Activated CD4-positive, alpha-beta T cell treated with anti-CD3 and anti-CD28 coated beads, Interleukin-2, amount 10 ng/mL, durations not matched to agents 7 days and 5 days (primary cell): ENCODE data around the gene PHYHD1. TPM values are rescaled to one million over a fixed set of nuclear protein-coding genes. Genes with fewer than 3 reads are reported as not detected.
"Not testable (repeated sequence)": the region's sequence is repeated elsewhere in the genome, so short reads cannot be mapped to it uniquely, and the experiment has no call there.

Experiments
- CTCF ChIA-PET: fragments of 350-600 bp; sonication (Branson Sonifier 250); formaldehyde crosslinking; loops from one replicate; lab custom pipeline; 2021; ENCODE audit warnings: antibody characterized with exemption; lab: Charles Lee
- POLR2A ChIA-PET: fragments of 350-600 bp; sonication (Branson Sonifier 250); formaldehyde crosslinking; loops from one replicate; lab custom pipeline; 2021; ENCODE audit warnings: antibody characterized with exemption; lab: Charles Lee
- DNase-seq: peaks from one replicate; pipeline ENCODE4 v3.0.0-alpha.2; 2020
- H3K27ac Mint-ChIP-seq: one replicate; pipeline ENCODE4 v1.8.0; 2021; ENCODE audit warnings: mild to moderate bottlenecking, moderate library complexity, mixed read lengths
- H3K27me3 Mint-ChIP-seq: one replicate; pipeline ENCODE4 v1.8.0; 2021; ENCODE audit warnings: mixed read lengths
- H3K36me3 Mint-ChIP-seq: one replicate; pipeline ENCODE4 v1.8.0; 2021; ENCODE audit warnings: low read depth, mixed read lengths
- H3K4me1 Mint-ChIP-seq: one replicate; pipeline ENCODE4 v1.8.0; 2021; ENCODE audit warnings: mixed read lengths
- H3K4me3 Mint-ChIP-seq: one replicate; pipeline ENCODE4 v1.8.0; 2021; ENCODE audit warnings: mild to moderate bottlenecking, moderate library complexity, mixed read lengths
- H3K9me3 Mint-ChIP-seq: one replicate; pipeline ENCODE4 v1.8.0; 2021; ENCODE audit warnings: mixed read lengths
- total RNA-seq, 2 experiments: library from RNA; stranded (reverse); gene quantifications; one replicate each; pipeline ENCODE4 v1.2.3, GENCODE V29; 2021

PHYHD1 gene
- total RNA-seq, 2 experiments from 2014 or later = 1.2 to 2.2 TPM

GRCh38 chr9:128947527-128948301 is 26.9 kb downstream of the PHYHD1 start, which contains the start of the genes DOLK and NUP188:
TSS of gene DOLK (minus strand) at chr9:128947603. CDS start at chr9:128947303, 300 bp downstream.
TSS of gene NUP188 (plus strand) at chr9:128947699. CDS start at chr9:128947720, 21 bp downstream.
- Mint-ChIP-seq H3K27me3 (no peaks in the 10 kb centered on the region), H3K9me3 (no peaks in the 10 kb centered on the region), H3K27ac (peak within 1 kb of the TSS; percentile 96), H3K36me3 (peaks cover 12% of the 10 kb centered on the region), H3K4me3 (peak within 1 kb of the TSS; percentile 95), H3K4me1 (peaks cover 29% of the 10 kb centered on the region)
- DNase-seq = peak; percentile 98
- ChIA-PET CTCF (interaction anchor here (0.6 to 1.0 kb wide), 4 partner anchors 17 to 842 kb away, joined by 3 read pairs; partner anchors contain the start of gene ENDOG), POLR2A (no interaction called here)

GRCh38 chr9:128961403-128961802 is 40.6 kb downstream of the PHYHD1 start:
- H3K9me3 Mint-ChIP-seq, H3K4me1 Mint-ChIP-seq, DNase-seq, H3K27me3 Mint-ChIP-seq, POLR2A ChIA-PET, H3K4me3 Mint-ChIP-seq, H3K27ac Mint-ChIP-seq: not testable (repeated sequence)
- CTCF ChIA-PET = interaction anchor here (0.6 kb wide), 1 partner anchor 21 kb away, joined by 6 read pairs; no protein-coding TSS in a partner anchor
- peaks cover 31% of the 10 kb centered on the region for H3K36me3 Mint-ChIP-seq

- no peak for DNase-seq
- Mint-ChIP-seq H3K27me3 (no peaks in the 10 kb centered on the region), H3K4me3 (no peak overlapping the region), H3K4me1 (no peaks in the 10 kb centered on the region), H3K9me3 (no peaks in the 10 kb centered on the region), H3K27ac (no peak overlapping the region), H3K36me3 (peaks cover 48% of the 10 kb centered on the region)
- POLR2A ChIA-PET = no interaction called here
- CTCF ChIA-PET = no interaction called here
These were observed 48.7 kb downstream of the PHYHD1 start for GRCh38 chr9:128969491-128969890.

- DNase-seq = no peak
- ChIA-PET CTCF (interaction anchor here (1.1 to 1.5 kb wide), 2 partner anchors 15 to 17 kb away, joined by 3 read pairs; no protein-coding TSS in a partner anchor), POLR2A (no interaction called here)
- no peak overlapping the region for H3K27ac Mint-ChIP-seq
- peaks cover 55% of the 10 kb centered on the region for H3K36me3 Mint-ChIP-seq
- no peaks in the 10 kb centered on the region for H3K9me3 Mint-ChIP-seq
- no peak overlapping the region for H3K4me3 Mint-ChIP-seq
- H3K27me3 Mint-ChIP-seq = no peaks in the 10 kb centered on the region
- H3K4me1 Mint-ChIP-seq = no peaks in the 10 kb centered on the region
These were observed 52.2 kb downstream of the PHYHD1 start for GRCh38 chr9:128972956-128973355.

- ChIA-PET CTCF (no interaction called here), POLR2A (no interaction called here)
- H3K36me3 Mint-ChIP-seq = peaks cover 62% of the 10 kb centered on the region
- DNase-seq = no peak
- H3K9me3 Mint-ChIP-seq = no peaks in the 10 kb centered on the region
- H3K4me3 Mint-ChIP-seq = no peak overlapping the region
- H3K4me1 Mint-ChIP-seq = no peaks in the 10 kb centered on the region
- no peaks in the 10 kb centered on the region for H3K27me3 Mint-ChIP-seq
- H3K27ac Mint-ChIP-seq = no peak overlapping the region
These were observed 58.3 kb downstream of the PHYHD1 start for GRCh38 chr9:128979111-128979510.

- no peak overlapping the region for H3K4me3 Mint-ChIP-seq
- no peaks in the 10 kb centered on the region for H3K27me3 Mint-ChIP-seq
- H3K9me3 Mint-ChIP-seq = no peaks in the 10 kb centered on the region
- CTCF ChIA-PET = interaction anchor here (1.4 kb wide), 1 partner anchor 9 kb away, joined by 4 read pairs; no protein-coding TSS in a partner anchor
- POLR2A ChIA-PET = no interaction called here
- H3K27ac Mint-ChIP-seq = no peak overlapping the region
- no peak for DNase-seq
- no peaks in the 10 kb centered on the region for H3K4me1 Mint-ChIP-seq
- H3K36me3 Mint-ChIP-seq = peaks cover 72% of the 10 kb centered on the region
These were observed 62.8 kb downstream of the PHYHD1 start for GRCh38 chr9:128983536-128983935.

- Mint-ChIP-seq H3K4me1 (no peaks in the 10 kb centered on the region), H3K36me3 (peaks cover 55% of the 10 kb centered on the region), H3K4me3 (no peak overlapping the region), H3K27me3 (no peaks in the 10 kb centered on the region), H3K27ac (no peak overlapping the region), H3K9me3 (no peaks in the 10 kb centered on the region)
- POLR2A ChIA-PET = no interaction called here
- DNase-seq = no peak
- CTCF ChIA-PET = interaction anchor here (0.5 to 2.8 kb wide), 2 partner anchors 41 to 681 kb away, joined by 4 to 7 read pairs; partner anchors contain the start of gene SH3GLB2
These were observed 65.9 kb downstream of the PHYHD1 start for GRCh38 chr9:128986671-128987070.

GRCh38 chr9:128987805-128988204 is 67.0 kb downstream of the PHYHD1 start:
- POLR2A ChIA-PET = no interaction called here
- no peak overlapping the region for H3K4me3 Mint-ChIP-seq
- H3K27me3 Mint-ChIP-seq = no peaks in the 10 kb centered on the region
- no peaks in the 10 kb centered on the region for H3K9me3 Mint-ChIP-seq
- no peak for DNase-seq
- peaks cover 52% of the 10 kb centered on the region for H3K36me3 Mint-ChIP-seq
- peaks cover 2% of the 10 kb centered on the region for H3K4me1 Mint-ChIP-seq
- no peak overlapping the region for H3K27ac Mint-ChIP-seq
- CTCF ChIA-PET = interaction anchor here (1.0 to 2.8 kb wide), 2 partner anchors 20 to 40 kb away, joined by 3 to 7 read pairs; partner anchors contain the start of gene SH3GLB2

Other genes with a start within 250 kb of the PHYHD1 start
- 100 to 1,000 TPM; 476 to 482 TPM for gene SET, start 231.8 kb upstream of the PHYHD1 start, total RNA-seq
- gene PKN3, start 218.5 kb upstream of the PHYHD1 start, total RNA-seq = 1 to 10 TPM; 8.2 to 9.1 TPM
- 10 to 100 TPM; 86.3 to 91.5 TPM for gene ZDHHC12, start 196.9 kb upstream of the PHYHD1 start, total RNA-seq
- gene ZER1, start 149.1 kb upstream of the PHYHD1 start, total RNA-seq = 10 to 100 TPM; 21.3 TPM
- gene TBC1D13, start 133.7 kb upstream of the PHYHD1 start, total RNA-seq = 10 to 100 TPM; 18.4 to 21.1 TPM
- gene ENDOG, start 102.5 kb upstream of the PHYHD1 start, total RNA-seq = 10 to 100 TPM; 10.2 to 11.3 TPM
- gene SPOUT1, start 91.2 kb upstream of the PHYHD1 start, total RNA-seq = 10 to 100 TPM; 60.5 to 75.0 TPM
- gene KYAT1, start 39.0 kb upstream of the PHYHD1 start, total RNA-seq = 10 to 100 TPM; 15.2 to 17.7 TPM
- gene LRRC8A, start 38.8 kb upstream of the PHYHD1 start, total RNA-seq = 10 to 100 TPM; 42.4 to 48.0 TPM
- gene DOLK, start 26.6 kb downstream of the PHYHD1 start, total RNA-seq = 1 to 10 TPM; 8.4 to 9.2 TPM
- gene NUP188, start 26.7 kb downstream of the PHYHD1 start, total RNA-seq = 10 to 100 TPM; 87.7 to 87.8 TPM
- gene SH3GLB2, start 107.3 kb downstream of the PHYHD1 start, total RNA-seq = 100 to 1,000 TPM; 111 to 124 TPM
- gene MIGA2, start 115.6 kb downstream of the PHYHD1 start, total RNA-seq = 10 to 100 TPM; 33.8 to 43.1 TPM
- gene DOLPP1, start 160.1 kb downstream of the PHYHD1 start, total RNA-seq = 10 to 100 TPM; 19.5 to 19.6 TPM
- gene CRAT, start 189.8 kb downstream of the PHYHD1 start, total RNA-seq = 10 to 100 TPM; 20.4 to 25.2 TPM
- gene PTPA, start 190.4 kb downstream of the PHYHD1 start, total RNA-seq = 100 to 1,000 TPM in 1 of 2 experiments, 10 to 100 TPM in 1; 96.4 to 111 TPM